HL-60 (cell line): ENCODE measurements around the gene ADD2.

Source experiments
- POLR2AphosphoS5 ChIP-seq: IDR thresholded peaks from 2 replicates; pipeline ENCODE4 v1.6.1; 2012; ENCODE audit warnings: low read depth
- TF ChIP-seq, protein P1 (sequence below): IDR thresholded peaks from one replicate; pipeline ENCODE4 v1.5.1; 2011; ENCODE audit warnings: low read length, control low read depth, inconsistent platforms; ENCODE audit not compliant: insufficient read depth

DNA sequence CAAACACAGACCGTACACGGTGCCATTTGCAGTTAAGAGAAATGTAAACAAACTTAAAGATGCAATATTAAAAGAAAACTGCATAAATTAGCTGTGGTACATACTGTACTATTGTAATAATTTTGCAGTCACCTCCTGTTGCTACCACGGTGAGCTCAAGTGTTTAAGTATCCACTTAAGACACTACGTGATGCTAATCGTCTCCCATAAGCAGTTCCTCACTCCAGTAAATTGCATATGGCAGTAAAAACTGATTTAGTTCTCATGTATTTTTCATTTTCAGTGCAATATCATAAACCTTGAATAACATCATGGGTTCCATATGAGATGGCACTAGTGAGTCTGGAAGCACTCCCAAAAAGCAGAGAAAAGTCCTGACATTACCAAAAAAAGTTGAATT is 38.0 kb upstream of the ADD2 start:
- TF ChIP-seq POLR2AphosphoS5, result no peak
- TF ChIP-seq, protein P1, sequence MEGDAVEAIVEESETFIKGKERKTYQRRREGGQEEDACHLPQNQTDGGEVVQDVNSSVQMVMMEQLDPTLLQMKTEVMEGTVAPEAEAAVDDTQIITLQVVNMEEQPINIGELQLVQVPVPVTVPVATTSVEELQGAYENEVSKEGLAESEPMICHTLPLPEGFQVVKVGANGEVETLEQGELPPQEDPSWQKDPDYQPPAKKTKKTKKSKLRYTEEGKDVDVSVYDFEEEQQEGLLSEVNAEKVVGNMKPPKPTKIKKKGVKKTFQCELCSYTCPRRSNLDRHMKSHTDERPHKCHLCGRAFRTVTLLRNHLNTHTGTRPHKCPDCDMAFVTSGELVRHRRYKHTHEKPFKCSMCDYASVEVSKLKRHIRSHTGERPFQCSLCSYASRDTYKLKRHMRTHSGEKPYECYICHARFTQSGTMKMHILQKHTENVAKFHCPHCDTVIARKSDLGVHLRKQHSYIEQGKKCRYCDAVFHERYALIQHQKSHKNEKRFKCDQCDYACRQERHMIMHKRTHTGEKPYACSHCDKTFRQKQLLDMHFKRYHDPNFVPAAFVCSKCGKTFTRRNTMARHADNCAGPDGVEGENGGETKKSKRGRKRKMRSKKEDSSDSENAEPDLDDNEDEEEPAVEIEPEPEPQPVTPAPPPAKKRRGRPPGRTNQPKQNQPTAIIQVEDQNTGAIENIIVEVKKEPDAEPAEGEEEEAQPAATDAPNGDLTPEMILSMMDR, result no peak
